Osteocyte (in vitro differentiated cells): ENCODE results near the gene LAMP2. TPM values are rescaled to one million over a fixed set of nuclear protein-coding genes. Genes with fewer than 3 reads are reported as not detected.

Experiments
- DNase-seq: peaks from one replicate; pipeline ENCODE4 v3.0.0; 2021; ENCODE audit warnings: mixed read lengths; ENCODE audit not compliant: unreplicated experiment; ENCODE audit errors: extremely low spot score
- H3K27ac Mint-ChIP-seq: one replicate; pipeline ENCODE4 v1.8.0; 2021; ENCODE audit warnings: mild to moderate bottlenecking, mixed read lengths; ENCODE audit not compliant: unreplicated experiment
- H3K27me3 Mint-ChIP-seq: one replicate; pipeline ENCODE4 v1.8.0; 2021; ENCODE audit warnings: mixed read lengths; ENCODE audit not compliant: unreplicated experiment
- H3K36me3 Mint-ChIP-seq: one replicate; pipeline ENCODE4 v1.8.0; 2021; ENCODE audit warnings: mixed read lengths; ENCODE audit not compliant: unreplicated experiment
- H3K4me1 Mint-ChIP-seq: one replicate; pipeline ENCODE4 v1.8.0; 2021; ENCODE audit warnings: mixed read lengths; ENCODE audit not compliant: unreplicated experiment
- H3K4me3 Mint-ChIP-seq: one replicate; pipeline ENCODE4 v1.8.0; 2021; ENCODE audit warnings: mild to moderate bottlenecking, moderate library complexity, mixed read lengths; ENCODE audit not compliant: unreplicated experiment
- H3K9me3 Mint-ChIP-seq: one replicate; pipeline ENCODE4 v1.8.0; 2021; ENCODE audit warnings: mixed read lengths; ENCODE audit not compliant: unreplicated experiment
- CTCF ChIP-seq: fragments of 200-600 bp; sonication (generic); IDR thresholded peaks from 2 replicates; pipeline ENCODE4 v1.5.0; 2021; ENCODE audit warnings: antibody characterized with exemption, mild to moderate bottlenecking, moderate library complexity
- total RNA-seq: library from RNA; stranded (reverse); gene quantifications from 2 replicates; pipeline ENCODE4 v1.2.1, GENCODE V29; 2021

LAMP2 gene
- total RNA-seq, 1 donor from 2014 or later = 206 TPM

GRCh38 chrX:120468479-120468824, 644 bp downstream of the LAMP2 start:
- Mint-ChIP-seq H3K4me3 (peak overlapping the region; percentile 94), H3K9me3 (no peaks in the 10 kb centered on the region), H3K36me3 (no peaks in the 10 kb centered on the region), H3K27me3 (no peaks in the 10 kb centered on the region), H3K4me1 (peaks cover 23% of the 10 kb centered on the region), H3K27ac (peak overlapping the region; percentile 97)
- no peak for TF ChIP-seq CTCF
- no peak for DNase-seq

GRCh38 chrX:120468071-120468470, 1.0 kb downstream of the LAMP2 start:
- peak overlapping the region; percentile 94 for H3K4me3 Mint-ChIP-seq
- peak overlapping the region; percentile 97 for H3K27ac Mint-ChIP-seq
- no peaks in the 10 kb centered on the region for H3K9me3 Mint-ChIP-seq
- H3K36me3 Mint-ChIP-seq = no peaks in the 10 kb centered on the region
- TF ChIP-seq CTCF = no peak
- no peaks in the 10 kb centered on the region for H3K27me3 Mint-ChIP-seq
- no peak for DNase-seq
- peaks cover 26% of the 10 kb centered on the region for H3K4me1 Mint-ChIP-seq

GRCh38 chrX:120464411-120464810, 4.7 kb downstream of the LAMP2 start:
- H3K27me3 Mint-ChIP-seq = no peaks in the 10 kb centered on the region
- no peak for TF ChIP-seq CTCF
- no peak for DNase-seq
- H3K4me1 Mint-ChIP-seq = peaks cover 26% of the 10 kb centered on the region
- H3K4me3 Mint-ChIP-seq = no peak overlapping the region
- no peaks in the 10 kb centered on the region for H3K9me3 Mint-ChIP-seq
- no peak overlapping the region for H3K27ac Mint-ChIP-seq
- H3K36me3 Mint-ChIP-seq = no peaks in the 10 kb centered on the region

GRCh38 chrX:120463241-120463640, 5.9 kb downstream of the LAMP2 start:
- no peaks in the 10 kb centered on the region for H3K36me3 Mint-ChIP-seq
- no peak for DNase-seq
- H3K4me1 Mint-ChIP-seq = peaks cover 25% of the 10 kb centered on the region
- no peaks in the 10 kb centered on the region for H3K27me3 Mint-ChIP-seq
- H3K27ac Mint-ChIP-seq = no peak overlapping the region
- peaks cover 5% of the 10 kb centered on the region for H3K9me3 Mint-ChIP-seq
- TF ChIP-seq CTCF = no peak
- no peak overlapping the region for H3K4me3 Mint-ChIP-seq

GRCh38 chrX:120462370-120462769, 6.7 kb downstream of the LAMP2 start:
- Mint-ChIP-seq H3K27me3 (no peaks in the 10 kb centered on the region), H3K4me3 (no peak overlapping the region), H3K27ac (no peak overlapping the region), H3K4me1 (peaks cover 18% of the 10 kb centered on the region), H3K9me3 (peaks cover 5% of the 10 kb centered on the region), H3K36me3 (no peaks in the 10 kb centered on the region)
- no peak for DNase-seq
- TF ChIP-seq CTCF = no peak
